Astrocyte of the cerebellum (primary cell): ENCODE data around the gene SDC1.

Experiments used
- DNase-seq: peaks from one replicate; pipeline ENCODE4 v3.0.0-alpha.2; 2011; ENCODE audit warnings: low read depth
- H3K4me3 ChIP-seq: 2 replicates; pipeline ENCODE4 v1.5.1; 2011; ENCODE audit warnings: mild to moderate bottlenecking, low read depth, low read length, moderate library complexity
- CTCF ChIP-seq: IDR thresholded peaks from 2 replicates; pipeline ENCODE4 v1.5.1; 2012; ENCODE audit warnings: low read length, low read depth, moderate library complexity, mild to moderate bottlenecking; ENCODE audit errors: missing control alignments
- in situ Hi-C: cut with HindIII; loops from 2 replicates; pipeline ENCODE4 v1.10.0; 2017; ENCODE audit warnings: low sequenced_read_pairs

SDC1 gene

DNA sequence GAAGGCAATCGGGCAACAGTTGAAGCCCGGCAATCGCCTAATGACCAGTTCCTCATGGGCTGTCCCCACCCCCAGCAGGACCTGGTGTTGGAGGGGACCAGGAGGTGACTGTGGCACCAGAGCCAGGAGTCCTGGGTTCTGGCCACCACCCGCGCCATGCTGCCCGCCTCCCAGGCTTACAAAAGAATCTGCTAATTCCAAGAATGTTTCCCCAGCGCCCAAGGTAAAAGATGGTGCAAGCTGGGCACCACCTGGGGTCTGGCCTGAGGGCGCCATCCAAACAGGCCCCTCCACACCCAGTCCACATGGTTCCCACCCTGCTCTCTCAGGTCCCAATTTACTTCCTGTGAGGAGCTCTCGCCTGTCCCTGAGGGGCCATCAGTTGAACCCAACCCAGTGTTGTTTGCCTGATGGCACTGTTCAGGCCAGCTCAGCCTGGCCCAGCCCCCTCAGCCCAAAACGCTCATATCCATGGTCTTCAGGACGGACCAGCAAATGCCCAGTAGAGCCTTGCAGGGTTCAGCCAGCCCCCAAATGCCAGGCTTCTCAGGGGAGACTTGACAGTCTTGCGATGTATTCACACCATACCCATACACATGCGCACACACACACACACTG, 5.1 kb downstream of the SDC1 start:
- TF ChIP-seq CTCF = no peak
- H3K4me3 ChIP-seq = no peak overlapping the region
- in situ Hi-C loops = no loop called here
- no peak for DNase-seq

DNA sequence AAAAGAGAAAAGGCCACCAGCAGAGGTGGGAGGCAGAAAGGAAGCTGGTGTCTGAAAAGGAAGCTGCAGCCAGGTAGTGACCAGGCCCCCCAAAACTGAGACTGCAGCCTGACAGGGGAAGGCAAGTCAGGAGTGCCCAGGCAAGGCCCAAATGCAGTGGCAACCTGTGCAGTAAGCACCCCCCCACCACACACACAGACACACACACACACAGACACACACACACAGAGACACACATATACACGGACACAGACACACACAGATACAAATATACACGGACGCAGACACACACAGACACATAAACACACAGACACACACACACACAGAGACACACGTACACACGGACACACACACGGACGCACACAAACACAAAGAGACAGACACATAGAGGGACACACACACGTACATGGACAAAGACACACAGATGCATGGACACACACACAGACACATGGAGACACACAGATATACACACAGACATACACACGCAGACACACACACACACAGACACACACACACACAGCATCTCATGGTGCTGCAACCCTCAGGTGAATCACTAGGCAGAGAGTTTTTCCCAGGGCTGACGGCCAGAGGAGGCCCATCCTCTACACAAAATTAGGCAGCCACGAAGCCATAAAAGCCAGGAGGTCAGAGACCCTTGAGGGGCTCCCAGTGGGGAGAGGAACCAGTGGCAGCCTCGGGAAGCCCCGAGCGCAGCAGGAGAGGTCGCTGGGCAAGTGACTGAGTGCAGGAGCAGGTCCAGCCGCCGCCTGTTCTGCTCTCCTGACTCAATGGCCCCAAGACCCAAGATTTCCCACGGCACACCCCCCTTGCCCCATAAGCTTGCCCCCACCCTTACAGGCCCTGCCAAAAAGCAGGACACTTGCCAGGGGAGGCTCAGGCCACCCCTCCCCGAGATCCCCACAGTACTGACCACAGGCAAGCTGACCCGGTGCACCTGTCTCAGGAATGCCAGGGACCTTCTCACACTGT, 6.3 kb downstream of the SDC1 start:
- no peak overlapping the region for H3K4me3 ChIP-seq
- DNase-seq = no peak
- TF ChIP-seq CTCF = no peak
- in situ Hi-C loops = no loop called here

GRCh38 chr2:20217041-20217970, 7.6 kb downstream of the SDC1 start:
- TF ChIP-seq CTCF = no peak
- no peak overlapping the region for H3K4me3 ChIP-seq

DNA sequence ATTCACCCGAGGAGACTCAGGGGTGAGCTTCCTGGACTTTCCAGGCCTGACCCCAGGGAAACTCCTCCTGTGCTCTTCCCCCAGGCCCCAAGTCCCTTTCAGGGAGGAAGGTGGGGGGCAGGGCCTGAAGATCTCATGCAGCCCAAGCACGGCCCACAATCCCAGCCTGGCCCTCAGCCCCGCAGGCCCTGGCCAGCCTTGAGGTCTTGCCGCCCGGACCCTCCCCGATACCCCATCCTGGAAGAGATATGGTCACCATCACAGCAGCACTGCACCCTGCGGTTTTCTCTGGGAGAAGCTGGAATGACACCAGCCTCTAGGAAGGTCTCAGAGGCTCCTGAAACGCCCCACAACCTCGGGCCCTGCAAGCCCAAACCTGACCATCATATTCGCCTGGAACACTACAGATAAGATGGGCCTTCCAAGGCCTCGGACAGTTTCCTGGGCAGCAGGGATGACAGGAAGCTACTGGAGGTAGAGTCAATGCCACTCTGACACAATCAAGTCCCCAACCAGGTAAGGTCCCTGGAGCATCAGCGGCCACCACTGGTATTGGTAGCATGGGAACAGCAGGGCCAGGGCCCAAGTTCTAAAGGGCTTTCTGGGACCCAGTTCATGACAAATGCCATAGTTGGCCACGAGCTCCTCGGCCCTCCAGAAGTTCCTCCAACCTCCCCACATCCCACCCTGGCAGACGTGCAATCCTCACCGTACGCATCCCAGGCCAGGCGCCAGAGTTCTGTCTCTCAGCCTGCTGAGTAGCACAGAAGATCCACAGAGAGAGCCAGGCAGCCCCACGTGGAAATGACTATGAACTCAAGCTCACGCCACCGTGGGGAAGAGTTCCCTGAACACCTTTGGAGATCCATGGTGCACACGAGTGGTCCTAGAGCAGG, 8.6 kb downstream of the SDC1 start:
- no peak for DNase-seq
- TF ChIP-seq CTCF = no peak
- in situ Hi-C loops = no loop called here
- H3K4me3 ChIP-seq = no peak overlapping the region

More at GRCh38 chr2:20217041-20217970, 7.6 kb downstream of the SDC1 start:
- no peak for DNase-seq
- in situ Hi-C loops = no loop called here

DNA sequence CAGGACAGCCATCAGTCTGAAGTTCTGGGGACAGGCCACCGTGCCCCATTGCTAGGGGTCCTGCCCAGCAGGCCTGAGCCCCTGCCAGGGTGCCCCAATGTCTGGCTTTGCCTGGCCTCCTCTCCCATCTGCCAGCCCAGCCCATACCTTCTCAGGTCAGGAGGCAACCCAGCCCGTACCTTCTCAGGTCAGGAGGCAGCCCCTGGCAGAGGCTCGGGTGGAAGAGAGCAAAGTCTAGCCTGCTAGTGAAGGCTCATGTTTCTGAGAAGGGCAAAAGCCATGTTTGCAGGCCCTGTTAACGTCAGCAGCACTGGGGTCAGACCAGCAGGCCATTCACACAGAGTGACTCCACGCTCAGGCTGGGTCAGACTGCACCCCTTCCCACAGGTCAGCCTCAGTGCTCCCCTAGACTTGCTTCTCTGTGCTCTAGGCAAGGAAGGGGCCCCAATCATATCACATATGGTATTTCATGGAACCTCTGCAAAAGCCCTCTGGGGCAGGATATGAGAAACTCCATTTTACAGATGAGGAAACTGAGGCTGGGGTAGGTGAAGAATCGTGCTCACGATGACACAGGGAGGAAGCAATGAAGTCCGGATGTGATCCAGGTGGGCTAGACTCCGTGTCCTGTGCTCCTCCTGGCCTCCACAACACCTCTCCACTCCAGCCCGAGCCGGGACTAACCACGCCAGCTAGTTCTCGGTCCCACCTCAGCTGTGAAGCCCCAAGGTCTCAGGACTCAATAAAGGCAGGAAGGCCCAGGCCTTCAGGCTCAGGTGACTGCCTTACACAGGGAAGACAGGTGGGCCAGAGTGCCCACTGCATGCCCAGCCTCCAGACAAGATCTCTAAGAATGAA, 9.5 kb downstream of the SDC1 start:
- in situ Hi-C loops = no loop called here
- no peak for TF ChIP-seq CTCF

More for the DNA sequence above, 9.5 kb downstream of the SDC1 start:
- no peak for DNase-seq
- no peak overlapping the region for H3K4me3 ChIP-seq
